ENCODE results near the gene ARHGAP40.

ARHGAP40 gene

GRCh38 chr20:38601216-38602184 lies at the start of gene ARHGAP40:
Gene ARHGAP40 (plus strand): TSS chr20:38601809.
- peak; percentile 31 for DNase-seq

GRCh38 chr20:38554986-38555385 lies 46.6 kb upstream of the ARHGAP40 start:
- no peak for DNase-seq

GRCh38 chr20:38555395-38555794 lies 46.2 kb upstream of the ARHGAP40 start:
- DNase-seq: no peak

- DNase-seq: no peak
These were observed 44.4 kb upstream of the ARHGAP40 start for GRCh38 chr20:38557174-38557573.

GRCh38 chr20:38558596-38559360 lies 42.8 kb upstream of the ARHGAP40 start:
- no peak for DNase-seq

- no peak for DNase-seq
These were observed 41.8 kb upstream of the ARHGAP40 start for GRCh38 chr20:38559764-38560163.

GRCh38 chr20:38563802-38564431 lies 37.7 kb upstream of the ARHGAP40 start:
- no peak for DNase-seq

GRCh38 chr20:38564680-38565079 lies 36.9 kb upstream of the ARHGAP40 start:
- no peak for DNase-seq

- DNase-seq: no peak
These were observed 35.5 kb upstream of the ARHGAP40 start for GRCh38 chr20:38566036-38566598.

GRCh38 chr20:38569747-38570525 lies 31.7 kb upstream of the ARHGAP40 start:
- no peak for DNase-seq

- DNase-seq: no peak
These were observed 28.2 kb upstream of the ARHGAP40 start for GRCh38 chr20:38573413-38573812.

GRCh38 chr20:38579219-38579910 lies 22.2 kb upstream of the ARHGAP40 start:
- DNase-seq: no peak

- no peak for DNase-seq
These were observed 21.7 kb upstream of the ARHGAP40 start for GRCh38 chr20:38579921-38580320.

- DNase-seq: no peak
These were observed 20.6 kb upstream of the ARHGAP40 start, which contains the start of gene ADIG for GRCh38 chr20:38581013-38581412. Gene ADIG (plus strand): TSS chr20:38581197. CDS start chr20:38581251, 54 bp downstream.

GRCh38 chr20:38581830-38582358 lies 19.7 kb upstream of the ARHGAP40 start:
- DNase-seq: no peak

GRCh38 chr20:38583306-38583705 lies 18.3 kb upstream of the ARHGAP40 start:
- no peak for DNase-seq

- DNase-seq: no peak
These were observed 17.4 kb upstream of the ARHGAP40 start for GRCh38 chr20:38584099-38584763.

GRCh38 chr20:38585404-38586180 lies 16.0 kb upstream of the ARHGAP40 start:
- DNase-seq: no peak

- no peak for DNase-seq
These were observed 15.5 kb upstream of the ARHGAP40 start for GRCh38 chr20:38586181-38586525.

GRCh38 chr20:38588303-38588702 lies 13.3 kb upstream of the ARHGAP40 start:
- DNase-seq: no peak
